Lower leg skin (tissue), 4 donors: Measurements from ENCODE around the gene CDH3. TPM values are rescaled to one million over a fixed set of nuclear protein-coding genes. Genes with fewer than 3 reads are reported as not detected.

Experiments used
- DNase-seq, 2 donors: peaks; one replicate each; pipeline ENCODE4 v3.0.0-alpha.2; 2019; ENCODE audit warnings: low spot score in 2 of 2
- H3K4me3 ChIP-seq: fragments of 200-600 bp; sonication (generic); 2 replicates; pipeline ENCODE4 v1.5.1; 2017; ENCODE audit warnings: mild to moderate bottlenecking, low read depth; ENCODE audit not compliant: poor library complexity, severe bottlenecking
- CTCF ChIP-seq, 3 donors: fragments of 450-650 bp; IDR thresholded peaks; one replicate each; pipeline ENCODE4 v1.5.1; 2016; ENCODE audit warnings: antibody characterized with exemption in 3 of 3, mild to moderate bottlenecking in 3 of 3, moderate library complexity in 2 of 3
- POLR2A ChIP-seq, 2 donors: fragments of 450-650 bp; IDR thresholded peaks; one replicate each; pipeline ENCODE4 v1.6.1; 2016 to 2017; ENCODE audit warnings: antibody characterized with exemption in 2 of 2, mild to moderate bottlenecking in 1 of 2, moderate library complexity in 1 of 2
- WGBS, 2 donors: methylation state at CpG; one replicate each; pipeline ENCODE4 v1.1.5; 2018; 5-methylcytosine and 5-hydroxymethylcytosine counted together
- intact Hi-C: fragments of 100-400 bp; cut with DNase I; formaldehyde crosslinking; loops from one replicate; pipeline ENCODE4 v1.15.0; 2023; ENCODE audit warnings: low total_unique reads
- total RNA-seq, 4 donors: library from RNA; depleted of rRNA; stranded (reverse); fragments of >200 nt; gene quantifications; one replicate each; pipeline ENCODE4 v1.1.0, GENCODE V29; 2016

The CDH3 gene
- total RNA-seq, 4 donors from 2014 or later, result 34.1 to 43.9 (median 39.7) TPM

DNA sequence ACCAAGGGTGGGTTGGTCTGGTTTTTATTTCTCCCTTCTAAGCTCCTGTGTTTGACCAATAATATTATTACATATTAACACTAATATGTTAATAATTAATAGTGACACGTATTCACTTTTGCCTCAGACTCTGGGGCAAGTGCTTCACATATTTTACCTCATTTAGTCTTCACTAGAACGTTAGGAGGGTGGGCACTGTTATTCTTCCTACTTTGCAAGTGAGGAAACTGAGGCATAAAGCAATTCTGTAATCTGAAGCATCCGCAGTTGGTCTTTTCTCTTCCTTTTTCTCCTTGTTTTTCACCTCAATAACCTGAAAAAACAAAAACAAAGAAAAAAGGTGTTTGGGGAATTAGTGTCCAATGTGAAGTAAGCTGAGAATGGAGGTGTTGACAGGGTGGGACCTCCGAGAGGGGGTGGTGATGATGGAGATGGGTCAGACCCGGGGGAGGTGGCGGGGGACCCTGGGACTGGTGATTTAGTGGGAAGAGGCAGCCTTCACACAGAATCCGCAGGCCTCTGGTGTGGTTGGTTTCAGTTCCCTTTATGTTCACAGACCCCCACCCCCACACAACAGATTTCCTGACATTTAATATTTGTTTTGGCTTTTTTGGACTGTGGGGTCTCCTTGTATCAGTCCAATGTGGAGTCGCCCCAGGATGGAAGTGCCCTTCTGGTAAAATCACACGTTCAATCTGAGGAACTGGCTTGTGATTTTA lies 95.7 kb downstream of the CDH3 start:
- DNase-seq, result no peak
- TF ChIP-seq POLR2A (IDR thresholded peaks at IDR 0.05) (no peak), CTCF (IDR thresholded peaks at IDR 0.05) (no peak)
- H3K4me3 ChIP-seq, result no peak overlapping the region
- 71 to 79% methylated on average over 9 of the region's 9 CpGs for WGBS, 2 donors
- intact Hi-C loops, result no loop called here

- 90 to 92% methylated on average over 4 of the region's 4 CpGs for WGBS, 2 donors
- no peak for DNase-seq
- no peak overlapping the region for H3K4me3 ChIP-seq
- TF ChIP-seq POLR2A (IDR thresholded peaks at IDR 0.05), result no peak
- no peak for TF ChIP-seq CTCF (IDR thresholded peaks at IDR 0.05)
- intact Hi-C loops, result no loop called here
Observed at GRCh38 chr16:68743664-68744063, 98.6 kb downstream of the CDH3 start.

GRCh38 chr16:68744744-68745280 lies 99.7 kb downstream of the CDH3 start:
- DNase-seq, result peak in 1 of 2 donors; percentile 52
- H3K4me3 ChIP-seq, result no peak overlapping the region
- TF ChIP-seq CTCF (IDR thresholded peaks at IDR 0.05), result peak in 1 of 3 donors; percentile 30
- TF ChIP-seq POLR2A (IDR thresholded peaks at IDR 0.05), result no peak

DNA sequence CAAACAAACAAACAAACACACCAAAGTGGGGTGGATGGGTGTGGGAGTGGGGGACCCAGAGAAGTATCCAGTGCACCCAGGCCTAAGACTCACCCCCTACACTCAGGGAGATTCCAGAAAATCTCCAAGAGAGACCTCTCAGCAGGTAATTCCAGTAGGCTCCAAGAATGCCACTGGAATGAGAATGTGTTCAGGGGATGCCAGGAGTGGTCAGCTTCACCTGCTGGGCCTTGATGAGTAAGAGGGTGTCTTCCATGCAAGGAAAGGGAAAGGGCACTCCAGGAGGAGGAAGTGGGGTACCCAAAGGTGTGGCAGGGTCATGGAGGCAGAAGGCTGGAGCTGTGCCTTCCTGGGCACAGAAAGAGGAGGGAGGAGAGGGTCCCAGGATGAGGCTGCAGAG lies 101.8 kb downstream of the CDH3 start:
- TF ChIP-seq POLR2A (IDR thresholded peaks at IDR 0.05) (no peak), CTCF (IDR thresholded peaks at IDR 0.05) (no peak)
- DNase-seq, result no peak
- intact Hi-C loops, result no loop called here
- no peak overlapping the region for H3K4me3 ChIP-seq

More at GRCh38 chr16:68744744-68745280, 99.7 kb downstream of the CDH3 start:
- intact Hi-C loops, result no loop called here
- 35 to 48% methylated on average over 11 of the region's 11 CpGs for WGBS, 2 donors

DNA sequence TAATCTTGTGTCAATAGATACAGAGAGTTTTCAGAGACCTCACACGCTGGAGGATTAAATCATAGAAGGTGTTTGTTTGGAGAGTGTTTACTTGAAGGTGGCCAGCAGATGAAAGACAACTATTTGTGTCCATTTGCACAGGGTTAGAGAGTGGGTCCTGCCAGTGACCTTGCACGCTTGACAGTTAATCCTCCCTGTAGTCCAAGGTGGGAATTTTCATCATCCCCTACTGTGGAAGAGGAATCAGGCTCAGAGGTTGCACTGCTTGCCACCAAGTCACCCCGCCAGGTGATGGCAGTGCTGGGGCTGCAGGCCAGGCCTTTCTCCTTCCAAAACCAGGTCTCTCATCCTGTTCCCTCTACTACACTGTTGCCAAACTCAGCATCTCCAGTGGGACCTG lies 104.3 kb downstream of the CDH3 start:
- WGBS, 2 donors, result 84 to 85% methylated on average over 3 of the region's 3 CpGs
- no peak for TF ChIP-seq CTCF (IDR thresholded peaks at IDR 0.05)
- no peak for TF ChIP-seq POLR2A (IDR thresholded peaks at IDR 0.05)
- intact Hi-C loops, result no loop called here
- DNase-seq, result no peak
- no peak overlapping the region for H3K4me3 ChIP-seq

Other genes with a start within 250 kb of the CDH3 start
- gene SMPD3, start 196.8 kb upstream of the CDH3 start, total RNA-seq, result 100 to 1,000 TPM in 1 of 4 donors, 10 to 100 TPM in 3; 30.2 to 135 (median 58.3) TPM
- 10 to 100 TPM; 14.5 to 32.6 (median 18.5) TPM for gene ZFP90, start 106.0 kb upstream of the CDH3 start, total RNA-seq
- 100 to 1,000 TPM; 156 to 243 (median 188) TPM for gene CDH1, start 92.0 kb downstream of the CDH3 start, total RNA-seq
- gene TANGO6, start 198.2 kb downstream of the CDH3 start, total RNA-seq, result 10 to 100 TPM in 1 of 4 donors, 1 to 10 TPM in 3; 7.9 to 17.0 (median 8.6) TPM